ENCODE data around the gene R3HDM4.

- TF ChIP-seq EZH2 (IDR thresholded peaks at IDR 0.05; ENCODE audit: low read depth) (no peak), CTCF (conservative IDR thresholded peaks at IDR 0.05) (no peak)
Measured at GRCh38 chr19:920051-920864, 7.2 kb upstream of the R3HDM4 start.

All from PC-9 (cell line).